ENCODE measurements around the gene SLC30A7.
"Not testable (repeated sequence)": the region's sequence is repeated elsewhere in the genome, so short reads cannot be mapped to it uniquely, and the experiment has no call there.

Gene SLC30A7

DNA sequence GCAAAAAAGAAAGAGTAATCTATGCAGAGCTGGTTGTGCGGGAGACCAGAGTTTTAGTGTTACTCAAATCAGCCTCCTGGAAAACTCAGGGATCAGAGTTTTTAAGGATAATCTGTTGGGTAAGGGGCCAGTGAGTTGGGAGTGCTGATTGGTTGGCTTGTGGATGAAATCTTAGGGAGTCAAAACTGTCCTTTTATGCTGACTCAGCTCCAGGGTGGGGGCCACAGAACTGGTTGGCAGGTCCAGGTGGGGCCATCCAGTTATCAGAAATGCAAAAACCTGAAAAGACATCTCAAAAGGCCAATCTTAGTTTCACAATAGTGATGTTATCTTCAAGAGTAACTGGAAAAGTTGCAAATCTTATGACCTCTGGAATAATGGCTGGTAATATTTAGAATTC lies 4.5 kb upstream of the SLC30A7 start:
- DNase-seq, result no peak

GRCh38 chr1:100892554-100892953 lies 3.3 kb upstream of the SLC30A7 start:
- no peak for DNase-seq

- DNase-seq, result no peak
Measured at GRCh38 chr1:100893718-100894117, 2.2 kb upstream of the SLC30A7 start.

- peak; percentile 85 to 91 for DNase-seq
Measured at GRCh38 chr1:100894603-100895539, 1.0 kb upstream of the SLC30A7 start, which contains the start of gene EXTL2. EXTL2 (minus strand) TSS chr1:100894842; CDS start chr1:100888757, 6,085 bp downstream.

GRCh38 chr1:100896481-100896982 lies 642 bp downstream of the SLC30A7 start:
- DNase-seq, result peak; percentile 8 to 42

DNA sequence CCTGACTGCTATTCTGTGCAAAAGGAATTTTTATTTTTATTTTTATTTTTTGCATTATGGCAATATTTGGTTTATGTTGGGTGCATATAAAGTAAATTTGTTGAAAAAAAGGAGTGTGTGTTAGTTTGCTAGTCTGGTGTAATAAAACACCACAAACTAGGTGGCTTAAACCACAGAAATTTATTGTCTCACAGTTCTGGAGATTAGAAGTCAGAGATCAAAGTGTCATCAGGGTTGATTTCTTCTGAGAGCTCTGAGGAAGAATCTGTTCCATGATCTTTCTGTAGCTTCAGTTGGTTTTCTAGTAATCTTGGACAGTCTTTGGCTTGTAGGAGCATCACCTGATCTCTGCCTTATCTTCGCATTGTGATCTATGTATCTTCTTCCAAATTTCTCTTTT lies 6.5 kb downstream of the SLC30A7 start:
- no peak for DNase-seq

GRCh38 chr1:100903777-100904176 lies 7.9 kb downstream of the SLC30A7 start:
- DNase-seq, result no peak

GRCh38 chr1:100904528-100904927 lies 8.6 kb downstream of the SLC30A7 start:
- no peak for DNase-seq

DNA sequence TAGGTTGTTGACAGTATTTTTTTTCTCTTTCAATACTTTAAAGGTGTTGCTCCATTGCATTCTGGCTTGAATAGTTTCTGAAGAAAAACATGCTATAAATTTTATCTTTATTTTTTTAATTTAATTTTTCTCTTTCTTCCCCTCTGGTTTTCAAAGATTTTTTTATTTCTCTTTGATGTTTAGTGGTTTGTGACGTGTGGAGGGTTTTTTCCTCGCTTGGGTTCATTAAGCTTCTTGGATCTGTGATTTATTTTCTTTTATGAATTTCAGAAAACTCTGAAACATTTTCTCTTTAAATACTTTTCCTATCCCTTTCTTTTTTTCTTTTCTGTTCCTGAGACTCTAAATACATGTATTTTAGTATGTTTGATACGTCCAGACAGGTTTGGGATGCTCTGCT lies 9.3 kb downstream of the SLC30A7 start:
- no peak for DNase-seq

GRCh38 chr1:100907887-100908286 lies 12.0 kb downstream of the SLC30A7 start:
- DNase-seq, result no peak

DNA sequence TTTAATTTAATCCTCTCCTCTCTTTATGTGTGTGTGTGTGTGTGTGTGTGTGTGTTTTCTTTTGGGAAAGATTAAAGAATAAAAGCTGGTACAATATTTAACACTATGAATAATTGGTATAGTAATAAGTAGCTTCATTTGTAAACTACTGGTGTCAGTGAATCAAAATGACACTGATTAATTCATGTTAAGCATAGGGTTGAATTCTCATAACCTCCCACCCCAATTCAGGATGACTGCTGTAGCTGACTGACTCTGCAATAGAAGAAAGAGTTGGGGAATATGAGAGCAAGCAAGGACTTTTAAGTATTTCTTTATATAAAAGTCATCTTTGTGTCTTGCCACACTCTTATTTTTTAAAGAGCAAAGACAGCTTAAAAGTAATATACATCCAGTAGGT lies 13.1 kb downstream of the SLC30A7 start:
- no peak for DNase-seq

DNA sequence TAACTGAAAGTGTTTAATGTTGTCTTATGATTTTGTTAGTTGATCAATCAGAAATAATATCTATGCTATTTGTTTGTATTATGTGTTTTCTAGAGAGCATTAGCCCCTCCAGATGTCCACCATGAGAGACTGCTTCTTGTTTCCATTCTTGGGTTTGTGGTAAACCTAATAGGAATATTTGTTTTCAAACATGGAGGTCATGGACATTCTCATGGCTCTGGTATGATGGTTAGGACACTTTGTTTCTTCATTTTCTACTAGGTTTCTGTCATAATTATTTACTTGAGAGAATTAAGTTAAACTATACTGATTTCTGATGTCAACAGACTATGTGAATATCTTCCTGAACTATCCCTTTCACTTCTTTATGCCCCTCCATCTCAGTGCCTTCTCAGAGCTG lies 16.1 kb downstream of the SLC30A7 start:
- DNase-seq, result no peak

- DNase-seq, result peak; percentile 34 to 46
Measured at GRCh38 chr1:100921110-100921706, 25.3 kb downstream of the SLC30A7 start.

GRCh38 chr1:100924212-100924611 lies 28.3 kb downstream of the SLC30A7 start:
- DNase-seq, result no peak

DNA sequence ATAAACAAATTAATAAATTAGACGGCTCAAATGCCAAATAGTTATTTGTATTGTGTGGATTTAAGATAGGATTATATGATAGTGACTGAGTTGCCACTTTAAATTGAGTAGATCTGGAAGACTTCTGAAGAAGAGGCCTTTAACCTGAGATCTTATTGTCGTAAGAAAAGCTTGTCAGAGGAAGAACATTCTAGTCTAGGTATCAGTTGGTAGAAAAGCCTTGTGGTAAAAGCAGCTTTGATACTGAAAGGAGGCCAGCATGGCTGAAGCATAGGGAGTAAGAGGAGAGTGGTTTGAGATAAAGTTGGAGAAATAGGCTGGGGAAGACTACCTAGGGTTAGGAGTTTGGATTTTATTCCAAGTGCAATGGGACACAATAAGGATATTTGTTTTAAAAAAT lies 29.1 kb downstream of the SLC30A7 start:
- DNase-seq, result no peak

- DNase-seq, result no peak
Measured at GRCh38 chr1:100926240-100926639, 30.4 kb downstream of the SLC30A7 start.

- no peak for DNase-seq
Measured at GRCh38 chr1:100927276-100927675, 31.4 kb downstream of the SLC30A7 start.

GRCh38 chr1:100928128-100928527 lies 32.2 kb downstream of the SLC30A7 start:
- DNase-seq, result no peak

DNA sequence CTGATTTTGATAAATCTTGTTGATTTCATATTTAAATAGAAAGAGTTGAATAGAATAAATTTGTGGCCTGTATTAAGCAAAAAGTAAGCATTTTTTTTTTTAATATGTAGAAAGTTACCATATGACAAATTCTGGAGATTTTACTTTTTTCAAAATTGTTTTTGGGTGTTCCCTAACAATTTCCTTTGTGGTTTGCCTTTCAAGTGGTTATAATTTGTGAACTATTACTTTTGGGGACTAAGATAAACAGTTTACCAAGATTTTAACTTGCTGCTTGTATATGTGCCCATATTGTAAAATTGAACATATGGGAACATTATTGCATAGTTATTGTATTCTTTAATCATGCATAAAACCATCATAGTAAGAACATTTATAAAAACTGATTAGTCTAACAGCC lies 34.6 kb downstream of the SLC30A7 start:
- DNase-seq, result no peak

- no peak for DNase-seq
Measured at GRCh38 chr1:100931716-100932115, 35.8 kb downstream of the SLC30A7 start.

DNA sequence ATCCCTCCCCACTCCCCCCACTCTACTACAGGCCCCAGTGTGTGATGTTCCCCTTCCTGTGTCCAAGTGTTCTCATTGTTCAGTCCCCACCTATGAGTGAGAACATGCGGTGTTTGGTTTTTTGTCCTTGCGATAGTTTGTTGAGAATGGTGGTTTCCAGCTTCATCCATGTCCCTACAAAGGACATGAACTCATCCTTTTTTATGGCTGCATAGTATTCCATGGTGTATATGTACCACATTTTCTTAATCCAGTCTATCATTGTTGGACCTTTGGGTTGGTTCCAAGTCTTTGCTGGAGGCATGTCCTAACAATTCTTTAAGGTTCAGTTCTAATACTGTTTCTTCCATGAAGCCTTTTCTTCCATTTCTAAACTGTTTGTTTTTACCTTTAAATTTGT lies 37.7 kb downstream of the SLC30A7 start:
- not testable (repeated sequence) for DNase-seq

GRCh38 chr1:100936194-100936967 lies 40.5 kb downstream of the SLC30A7 start:
- DNase-seq, result no peak

- no peak for DNase-seq
Measured at GRCh38 chr1:100941098-100941527, 45.2 kb downstream of the SLC30A7 start.

All from NCI-H2081 (cell line).